ENCODE results near the gene RACGAP1. TPM values are rescaled to one million over a fixed set of nuclear protein-coding genes. Genes with fewer than 3 reads are reported as not detected.

Gene RACGAP1
- total and polyA plus RNA-seq, 2 donors (not counting 1 experiment from before 2014, with no cell fraction given) = 4.1 to 14.2 TPM

DNA sequence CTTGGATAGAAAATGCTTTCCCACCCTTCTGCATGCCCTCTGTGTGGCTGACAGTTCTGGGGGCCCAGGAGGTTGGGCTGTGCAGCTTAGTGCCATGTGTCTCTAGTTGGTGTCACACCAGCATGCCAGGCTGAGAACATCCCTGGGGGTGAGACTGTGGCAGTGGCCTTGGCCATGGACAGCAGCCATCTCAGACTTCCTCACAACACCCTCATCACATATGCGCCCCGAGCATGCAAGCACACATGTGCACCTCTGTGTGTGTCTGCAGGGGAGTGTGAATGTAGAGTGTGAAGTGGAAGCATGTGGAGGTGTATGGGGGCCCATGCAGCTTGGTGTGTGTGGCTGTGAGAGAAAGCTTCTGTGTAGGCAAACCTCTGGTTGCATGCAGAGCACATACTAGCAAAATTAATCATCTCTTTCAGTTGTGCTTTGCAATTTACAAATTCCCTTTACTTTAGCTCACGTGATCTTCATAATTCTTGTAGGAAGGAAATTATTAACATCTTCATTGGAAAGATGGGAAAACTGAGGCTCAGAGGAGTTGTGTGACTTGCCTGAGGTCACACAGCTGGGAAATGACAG is 40.5 kb upstream of the RACGAP1 start:
- TF ChIP-seq, protein P1, sequence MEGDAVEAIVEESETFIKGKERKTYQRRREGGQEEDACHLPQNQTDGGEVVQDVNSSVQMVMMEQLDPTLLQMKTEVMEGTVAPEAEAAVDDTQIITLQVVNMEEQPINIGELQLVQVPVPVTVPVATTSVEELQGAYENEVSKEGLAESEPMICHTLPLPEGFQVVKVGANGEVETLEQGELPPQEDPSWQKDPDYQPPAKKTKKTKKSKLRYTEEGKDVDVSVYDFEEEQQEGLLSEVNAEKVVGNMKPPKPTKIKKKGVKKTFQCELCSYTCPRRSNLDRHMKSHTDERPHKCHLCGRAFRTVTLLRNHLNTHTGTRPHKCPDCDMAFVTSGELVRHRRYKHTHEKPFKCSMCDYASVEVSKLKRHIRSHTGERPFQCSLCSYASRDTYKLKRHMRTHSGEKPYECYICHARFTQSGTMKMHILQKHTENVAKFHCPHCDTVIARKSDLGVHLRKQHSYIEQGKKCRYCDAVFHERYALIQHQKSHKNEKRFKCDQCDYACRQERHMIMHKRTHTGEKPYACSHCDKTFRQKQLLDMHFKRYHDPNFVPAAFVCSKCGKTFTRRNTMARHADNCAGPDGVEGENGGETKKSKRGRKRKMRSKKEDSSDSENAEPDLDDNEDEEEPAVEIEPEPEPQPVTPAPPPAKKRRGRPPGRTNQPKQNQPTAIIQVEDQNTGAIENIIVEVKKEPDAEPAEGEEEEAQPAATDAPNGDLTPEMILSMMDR (IDR thresholded peaks at IDR 0.05) = no peak
- TF ChIP-seq EZH2 (IDR thresholded peaks at IDR 0.05; ENCODE audit: borderline replicate concordance, insufficient read depth, low read depth, low read length, poor library complexity, severe bottlenecking) = no peak
- ATAC-seq (ENCODE audit: low read depth) (no peak), DNase-seq (no peak)
- no peaks in the 10 kb centered on the region for H3K79me2 ChIP-seq (ENCODE audit: control insufficient read depth, insufficient read depth, low read length)
- H3K4me1 Mint-ChIP-seq = peaks cover 4% of the 10 kb centered on the region
- no peak overlapping the region for H2AFZ ChIP-seq (ENCODE audit: insufficient read depth, low read depth, low read length, poor library complexity, severe bottlenecking)
- H3K36me3 ChIP-seq (replicated peaks in 1 of 2; ENCODE audit: control extremely low read depth in 1 of 2, control insufficient read depth in 1 of 2, extremely low read depth in 1 of 2, insufficient read depth in 2 of 2, low read length in 1 of 2) = no peaks in the 10 kb centered on the region
- intact Hi-C loops (cut with micrococcal nuclease) = no loop called here
- H4K20me1 ChIP-seq (ENCODE audit: control insufficient read depth, insufficient read depth, low read length, poor library complexity, severe bottlenecking) = no peaks in the 10 kb centered on the region
- H3K27me3 ChIP-seq (replicated peaks in 1 of 4; ENCODE audit: control extremely low read depth in 1 of 4, control insufficient read depth in 3 of 4, insufficient read depth in 4 of 4, low read length in 3 of 4) = peaks cover 0 to 8% (median 1%) of the 10 kb centered on the region in 4 experiments
- no peak overlapping the region for H3K4me3 Mint-ChIP-seq
- H3K27me3 Mint-ChIP-seq = peaks cover 28% of the 10 kb centered on the region
- peaks cover 0 to 5% of the 10 kb centered on the region in 2 donors for H3K4me1 ChIP-seq (ENCODE audit: control insufficient read depth in 2 of 2, insufficient read depth in 2 of 2, low read length in 2 of 2)
- no peak overlapping the region for H3K4me2 ChIP-seq (replicated peaks; ENCODE audit: low read depth, low read length, poor library complexity, severe bottlenecking)
- no peak overlapping the region for H3K27ac Mint-ChIP-seq
- ChIA-PET POLR2A (interaction anchor here (0.6 kb wide), 1 partner anchor 9 kb away, joined by 4 read pairs; no protein-coding TSS in a partner anchor), CTCF (interaction anchor here (0.5 to 15.9 kb wide), 10 partner anchors 8 to 199 kb away, joined by 3 to 343 read pairs (median 6); partner anchors contain the start of gene CERS5)
- H3K27ac ChIP-seq (ENCODE audit: low read length in 2 of 2) = no peak overlapping the region
- no peaks in the 10 kb centered on the region for H3K9me3 Mint-ChIP-seq (ENCODE audit: insufficient read depth)
- no peak overlapping the region for H3K9ac ChIP-seq (ENCODE audit: low read length)
- no CpG with 5 or more reads among the region's 3 CpGs for WGBS (ENCODE audit: insufficient coverage)
- H3K9me3 ChIP-seq (ENCODE audit: control extremely low read depth in 1 of 3, control insufficient read depth in 2 of 3, insufficient read depth in 1 of 3, low read length in 2 of 3) = no peaks in the 10 kb centered on the region
- H3K4me3 ChIP-seq (ENCODE audit: control extremely low read depth in 1 of 5, extremely low read depth in 1 of 5, insufficient read depth in 1 of 5, low read depth in 2 of 5, low read length in 4 of 5) = no peak overlapping the region

DNA sequence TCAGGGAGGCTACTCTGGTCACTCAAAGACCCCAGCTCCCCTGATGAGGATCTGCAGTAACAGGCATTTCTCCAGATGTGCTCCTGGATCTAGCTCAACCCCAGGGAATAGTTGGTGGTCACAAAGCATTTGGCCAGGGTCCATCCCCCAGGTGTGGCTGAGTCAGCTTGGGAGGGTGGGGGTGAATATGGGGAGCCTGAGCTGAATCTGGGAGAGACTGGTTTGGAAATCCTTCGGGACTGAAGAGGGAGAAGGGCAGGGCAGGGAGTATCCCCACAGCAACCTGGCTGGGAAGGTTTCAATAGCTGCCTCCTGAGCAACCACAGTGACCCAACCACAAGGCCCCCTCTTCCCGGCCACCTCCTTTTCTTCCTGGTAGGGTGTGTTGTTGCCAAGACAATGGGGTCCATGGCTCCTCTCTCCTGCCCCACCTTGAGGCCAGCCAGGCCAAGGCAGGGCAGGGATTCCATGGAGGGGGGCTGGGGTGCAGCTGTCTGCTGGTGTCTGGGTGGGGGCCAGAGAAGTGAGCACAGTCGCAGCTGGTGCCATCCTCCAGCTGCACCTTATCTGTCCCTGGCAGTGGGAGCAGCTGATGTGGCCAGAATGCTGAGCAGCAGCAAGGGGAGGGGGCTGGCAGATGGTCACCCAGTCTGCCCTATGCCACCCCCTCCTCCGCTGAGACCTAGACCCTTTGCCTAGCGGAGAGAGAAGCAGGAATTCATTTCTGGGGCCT is 37.6 kb upstream of the RACGAP1 start:
- Histone ChIP-seq H3K27ac (ENCODE audit: low read length in 2 of 2) (no peak overlapping the region), H3K9ac (ENCODE audit: low read length) (no peak overlapping the region), H3K9me3 (ENCODE audit: control extremely low read depth in 1 of 3, control insufficient read depth in 2 of 3, insufficient read depth in 1 of 3, low read length in 2 of 3) (peaks cover 0 to 4% (median 0%) of the 10 kb centered on the region in 3 donors), H3K36me3 (replicated peaks in 1 of 2; ENCODE audit: control extremely low read depth in 1 of 2, control insufficient read depth in 1 of 2, extremely low read depth in 1 of 2, insufficient read depth in 2 of 2, low read length in 1 of 2) (no peaks in the 10 kb centered on the region), H3K27me3 (replicated peaks in 1 of 4; ENCODE audit: control extremely low read depth in 1 of 4, control insufficient read depth in 3 of 4, insufficient read depth in 4 of 4, low read length in 3 of 4) (peaks cover 0 to 31% (median 8%) of the 10 kb centered on the region in 4 experiments), H3K4me1 (ENCODE audit: control insufficient read depth in 2 of 2, insufficient read depth in 2 of 2, low read length in 2 of 2) (peaks cover 3 to 4% of the 10 kb centered on the region in 2 donors), H3K4me3 (ENCODE audit: control extremely low read depth in 1 of 5, extremely low read depth in 1 of 5, insufficient read depth in 1 of 5, low read depth in 2 of 5, low read length in 4 of 5) (no peak overlapping the region), H3K79me2 (ENCODE audit: control insufficient read depth, insufficient read depth, low read length) (no peaks in the 10 kb centered on the region), H3K4me2 (replicated peaks; ENCODE audit: low read depth, low read length, poor library complexity, severe bottlenecking) (no peak overlapping the region), H2AFZ (ENCODE audit: insufficient read depth, low read depth, low read length, poor library complexity, severe bottlenecking) (no peak overlapping the region), H4K20me1 (ENCODE audit: control insufficient read depth, insufficient read depth, low read length, poor library complexity, severe bottlenecking) (no peaks in the 10 kb centered on the region)
- 79% methylated on average over 3 of the region's 5 CpGs for WGBS (ENCODE audit: insufficient coverage)
- H3K4me3 Mint-ChIP-seq = no peak overlapping the region
- H3K9me3 Mint-ChIP-seq (ENCODE audit: insufficient read depth) = no peaks in the 10 kb centered on the region
- TF ChIP-seq EZH2 (IDR thresholded peaks at IDR 0.05; ENCODE audit: borderline replicate concordance, insufficient read depth, low read depth, low read length, poor library complexity, severe bottlenecking) = no peak
- TF ChIP-seq, protein P1 (IDR thresholded peaks at IDR 0.05) = no peak
- no peak overlapping the region for H3K27ac Mint-ChIP-seq
- POLR2A ChIA-PET = no interaction called here
- intact Hi-C loops (cut with micrococcal nuclease) = no loop called here
- peaks cover 45% of the 10 kb centered on the region for H3K27me3 Mint-ChIP-seq
- no peak for ATAC-seq (ENCODE audit: low read depth)
- DNase-seq = no peak
- H3K4me1 Mint-ChIP-seq = peaks cover 3% of the 10 kb centered on the region
- CTCF ChIA-PET = interaction anchor here (0.5 to 1.7 kb wide), 2 partner anchors 92 to 96 kb away, joined by 3 to 5 read pairs; no protein-coding TSS in a partner anchor

All from B cell (primary cell).